Gastroesophageal sphincter (tissue), 2 donors: ENCODE data around the gene NFATC2IP.

Source experiments
- EP300 ChIP-seq: sonication (generic); formaldehyde crosslinking; IDR thresholded peaks from one replicate; pipeline ENCODE4 v1.6.1; 2017; ENCODE audit warnings: antibody characterized with exemption, mild to moderate bottlenecking
- POLR2A ChIP-seq, 2 donors: fragments of 450-650 bp; IDR thresholded peaks; one replicate each; pipeline ENCODE4 v1.6.1; 2017; ENCODE audit warnings: antibody characterized with exemption in 2 of 2, mild to moderate bottlenecking in 2 of 2, moderate library complexity in 1 of 2

DNA sequence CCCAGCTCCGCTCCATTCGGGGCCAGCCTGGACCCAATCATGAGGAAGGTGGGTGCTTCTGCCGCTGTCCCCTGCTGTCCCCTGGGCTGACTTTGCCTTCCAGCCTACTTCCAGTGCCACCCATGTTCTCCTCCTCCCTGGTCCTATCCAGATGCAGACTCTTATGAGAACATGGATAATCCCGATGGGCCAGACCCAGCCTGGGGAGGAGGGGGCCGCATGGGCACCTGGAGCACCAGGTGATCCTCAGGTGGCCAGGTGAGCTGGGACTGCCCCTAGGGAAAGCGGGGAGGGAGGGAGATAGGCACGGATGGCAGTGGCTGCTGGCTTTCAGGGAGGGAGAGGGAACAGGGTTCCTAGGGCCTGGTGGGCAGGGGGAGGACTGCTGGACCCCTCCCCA is 12.0 kb upstream of the NFATC2IP start:
- TF ChIP-seq POLR2A (IDR thresholded peaks at IDR 0.05) (no peak), EP300 (no peak)
